Right renal pelvis (tissue), 4 donors: ENCODE measurements around the gene TEX13B. TPM values are rescaled to one million over a fixed set of nuclear protein-coding genes. Genes with fewer than 3 reads are reported as not detected.
"Not testable (repeated sequence)": the region's sequence is repeated elsewhere in the genome, so short reads cannot be mapped to it uniquely, and the experiment has no call there.

Source experiments
- DNase-seq, 4 donors: peaks; one replicate each; pipeline ENCODE4 v3.0.0-alpha.2; 2013; ENCODE audit warnings: low read depth in 4 of 4, low spot score in 3 of 4, missing footprints in 1 of 4
- polyA plus RNA-seq, 4 donors: library from polyadenylated mRNA; unstranded; fragments of 120-200 nt; gene quantifications; one replicate each; pipeline ENCODE4 v1.2.1, GENCODE V29; 2013; ENCODE audit not compliant: insufficient read length in 4 of 4

TEX13B gene
- polyA plus RNA-seq, result not detected

DNA sequence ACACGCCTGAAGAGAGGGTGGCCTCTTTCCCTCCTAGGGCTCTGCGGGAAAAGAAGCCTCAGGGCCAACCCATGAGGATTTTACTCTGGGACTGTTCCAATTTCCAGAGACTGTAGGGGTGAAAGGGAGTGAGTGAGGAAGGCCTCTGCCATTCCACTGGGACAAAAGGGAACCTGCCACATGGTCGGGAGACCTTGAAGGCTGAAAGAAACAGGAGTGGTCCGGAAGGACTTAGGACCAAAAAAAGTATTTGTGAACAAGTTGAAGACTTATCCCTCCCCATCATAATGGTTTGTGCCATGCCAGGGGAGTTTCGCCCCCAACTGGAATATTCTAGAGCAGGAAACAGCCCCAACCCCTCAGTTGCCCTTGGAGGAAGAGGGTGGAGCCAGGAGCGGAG lies at the start of gene TEX13B:
Gene TEX13B (minus strand): TSS at position 15 of the 400 bp plus-strand sequence. CDS start 243 bp downstream, outside the sequence.
- DNase-seq, result no peak

DNA sequence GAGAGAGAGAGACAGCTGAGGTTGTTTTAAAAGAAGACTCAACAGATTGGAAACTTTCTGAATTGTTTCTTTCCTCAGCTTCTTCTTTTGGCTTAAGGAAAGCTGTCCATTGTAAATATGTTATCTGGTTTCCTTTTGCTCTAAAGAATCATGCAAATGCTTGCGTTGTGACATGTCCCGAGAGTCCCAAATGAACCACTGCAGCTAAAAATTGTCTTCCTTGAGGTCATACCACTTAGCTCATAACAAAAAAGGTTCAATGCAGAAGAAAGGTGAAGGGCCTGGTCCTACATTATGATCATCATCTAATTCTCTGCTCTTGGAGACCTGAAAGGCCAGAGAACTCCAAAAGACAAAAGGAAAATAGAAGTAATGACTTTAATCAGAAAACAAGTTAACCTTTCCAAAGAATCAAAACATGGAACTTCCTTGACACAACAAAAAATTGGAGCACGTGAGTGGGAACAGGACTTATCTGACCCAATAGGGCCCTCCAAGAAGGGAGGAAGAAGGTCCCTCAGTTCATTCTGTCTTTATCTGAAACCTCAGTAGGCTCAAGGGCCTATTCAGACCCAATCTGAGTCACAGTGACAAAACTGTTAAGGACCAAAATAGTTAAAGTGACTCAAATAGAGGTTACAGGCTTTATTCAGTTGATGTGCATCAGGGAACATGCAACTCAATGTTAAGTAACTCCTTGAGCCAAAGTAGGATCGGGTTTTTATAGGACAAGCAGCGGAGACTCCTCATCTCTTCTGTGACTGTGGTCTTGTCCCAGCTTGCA lies 48.0 kb upstream of the TEX13B start:
- no peak for DNase-seq

- DNase-seq, result no peak
Measured at GRCh38 chrX:108028854-108029253, 46.7 kb upstream of the TEX13B start.

GRCh38 chrX:108025954-108026600 lies 43.9 kb upstream of the TEX13B start:
- DNase-seq, result no peak

DNA sequence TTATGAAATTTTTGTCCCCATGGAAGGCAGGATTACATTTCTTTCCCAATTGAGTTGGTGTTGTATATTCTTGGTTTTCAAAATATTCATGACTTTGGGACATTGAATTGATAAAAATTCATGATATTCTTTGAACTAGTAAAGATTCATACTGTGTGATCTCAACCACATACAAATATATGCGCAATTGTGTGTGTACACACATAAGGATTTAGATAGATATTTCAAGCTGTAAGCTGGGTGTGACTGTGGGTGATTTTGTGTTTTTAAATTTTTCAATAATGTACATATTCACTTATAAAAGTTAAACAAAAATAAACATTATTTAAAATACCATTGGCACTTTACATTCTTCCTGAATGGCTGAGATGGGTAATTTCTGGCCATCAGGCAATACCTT lies 43.2 kb upstream of the TEX13B start:
- no peak for DNase-seq

GRCh38 chrX:108022491-108023089 lies 40.4 kb upstream of the TEX13B start:
- no peak for DNase-seq

GRCh38 chrX:108020631-108021030 lies 38.5 kb upstream of the TEX13B start:
- DNase-seq, result no peak

- no peak for DNase-seq
Measured at GRCh38 chrX:108019382-108019875, 37.3 kb upstream of the TEX13B start.

DNA sequence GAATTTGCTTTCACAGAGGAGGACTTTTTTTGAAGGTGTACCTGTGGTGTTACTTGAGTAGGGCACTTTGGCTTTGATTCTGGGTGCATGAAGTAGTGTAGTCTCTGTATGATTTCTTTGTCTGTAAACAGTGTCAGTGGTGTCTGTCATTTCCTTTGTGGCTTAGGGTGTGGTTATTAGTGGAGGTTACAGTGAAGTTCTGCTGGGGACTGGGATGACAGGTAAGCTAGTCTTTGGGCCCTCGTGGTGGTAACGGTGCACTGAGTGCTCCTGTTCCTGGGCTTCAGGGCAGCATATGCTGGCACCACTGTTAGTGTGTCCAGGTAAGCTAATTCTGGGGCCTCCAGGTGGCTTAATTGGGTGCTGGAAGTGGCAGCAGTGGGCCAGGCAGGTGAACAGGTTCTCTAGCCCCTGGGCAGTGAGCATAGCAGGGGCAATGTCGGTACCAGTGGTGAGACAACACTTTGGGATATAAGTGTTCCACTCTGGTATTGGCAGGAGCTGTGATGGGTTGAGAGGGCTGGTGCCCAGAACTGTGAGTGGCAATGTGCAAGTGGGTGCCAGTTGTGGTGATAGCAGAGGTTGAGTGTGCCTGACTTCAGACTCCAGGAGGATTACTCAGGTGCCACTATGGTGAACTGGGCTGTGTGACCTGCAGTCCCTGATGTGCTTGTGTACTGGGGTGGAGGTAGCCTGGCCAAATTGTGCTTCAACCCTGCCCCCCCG lies 36.6 kb upstream of the TEX13B start:
- DNase-seq, result no peak

DNA sequence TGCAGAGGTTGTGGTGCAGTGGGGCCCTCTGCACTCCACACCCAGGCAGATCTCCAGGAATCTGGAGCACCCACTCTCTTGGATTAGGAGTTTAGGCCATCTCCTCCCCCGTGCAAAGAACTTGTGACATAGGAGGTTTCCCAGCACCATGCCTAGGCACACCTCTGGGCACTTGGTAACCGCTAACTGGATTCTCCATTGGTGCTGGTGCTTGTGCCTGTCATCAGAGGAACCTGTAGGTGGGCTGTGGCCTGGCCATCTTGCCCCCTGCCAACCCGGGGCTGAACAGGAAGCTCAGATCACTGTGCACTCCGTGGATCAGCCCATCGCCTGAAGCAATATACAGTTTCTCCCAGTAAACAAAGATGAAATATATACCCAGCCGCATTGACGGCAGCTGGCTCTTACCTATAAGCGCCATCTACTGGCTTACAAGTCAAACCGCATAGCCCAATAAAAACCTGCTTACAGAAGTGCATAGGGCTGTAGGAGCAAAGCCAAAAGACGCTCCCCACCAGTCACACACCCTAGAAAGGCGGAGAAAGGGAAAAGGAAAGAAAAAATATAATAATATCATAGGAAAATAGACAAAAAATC lies 19.1 kb upstream of the TEX13B start:
- DNase-seq, result no peak

GRCh38 chrX:108000751-108001150 lies 18.6 kb upstream of the TEX13B start:
- DNase-seq, result no peak

DNA sequence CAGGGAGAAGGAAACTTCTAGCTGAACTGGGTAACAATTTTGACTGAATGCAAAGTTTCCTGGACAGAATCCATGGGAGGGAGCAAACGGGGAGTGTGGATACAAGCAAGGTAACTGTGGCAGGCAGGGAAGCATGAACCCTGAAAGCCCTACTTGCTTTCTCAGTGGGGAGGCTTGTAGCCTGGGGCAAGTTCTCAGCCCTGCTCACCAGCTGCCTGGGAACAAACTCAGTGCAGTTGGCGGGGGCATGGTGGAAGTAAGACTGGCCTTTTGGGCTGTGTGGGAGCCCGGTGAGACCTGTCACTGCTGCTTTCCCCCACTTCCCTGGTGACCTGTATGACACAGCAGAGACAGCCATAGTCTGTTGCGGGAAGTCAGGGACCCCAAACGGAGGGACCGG lies 14.0 kb upstream of the TEX13B start:
- DNase-seq, result no peak

GRCh38 chrX:107985033-107985432 lies 2.9 kb upstream of the TEX13B start:
- no peak for DNase-seq

DNA sequence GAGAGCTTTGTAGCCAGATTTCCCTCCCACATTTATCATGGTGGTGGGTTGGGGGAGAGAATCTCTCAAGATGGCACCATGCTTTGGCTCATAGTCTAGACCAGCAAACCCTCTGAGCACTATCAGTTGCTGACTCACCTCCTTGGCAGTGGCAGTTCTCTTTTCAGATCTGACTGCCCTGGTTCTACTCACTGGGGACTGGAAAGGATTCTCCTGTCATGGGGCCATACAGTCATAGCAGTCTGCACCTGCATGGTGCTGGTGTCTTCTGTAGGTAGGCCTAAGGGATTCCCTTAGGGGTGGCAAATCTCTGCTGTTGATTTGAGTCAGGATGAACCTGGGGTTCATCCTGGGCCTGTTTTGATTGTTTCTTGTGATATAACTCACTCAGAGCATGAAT lies 2.6 kb downstream of the TEX13B start:
- no peak for DNase-seq

DNA sequence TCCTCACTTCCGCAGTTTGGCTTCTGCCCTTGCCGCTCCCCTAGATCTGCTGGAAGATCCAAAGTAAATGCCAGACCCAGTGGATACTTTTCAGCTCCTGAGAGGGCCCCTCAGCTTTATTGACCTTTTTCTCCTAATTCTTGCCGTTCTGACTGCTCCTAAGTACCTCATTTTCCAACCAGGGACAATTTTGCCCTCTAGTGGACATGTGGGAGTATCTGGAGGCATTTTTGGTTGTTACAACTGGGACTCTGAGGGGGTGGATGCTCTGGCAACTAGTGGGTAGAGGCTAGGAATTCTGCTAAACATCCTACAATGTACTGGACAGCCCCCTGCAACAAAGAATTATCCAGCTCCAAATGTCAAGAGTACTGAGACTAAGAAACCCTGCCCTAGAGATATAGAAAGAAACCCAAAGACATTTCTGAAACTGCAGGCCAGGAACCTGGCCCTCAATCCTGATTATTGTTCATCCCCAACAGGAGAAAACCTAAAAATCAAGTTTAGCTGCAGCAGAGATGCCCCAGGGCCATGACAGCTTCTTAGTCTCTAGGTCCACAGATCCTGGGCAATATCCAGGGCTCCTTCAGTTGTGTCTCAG lies 3.4 kb downstream of the TEX13B start:
- DNase-seq, result no peak

- DNase-seq, result no peak
Measured at GRCh38 chrX:107978071-107978470, 4.1 kb downstream of the TEX13B start.

GRCh38 chrX:107971636-107972035 lies 10.5 kb downstream of the TEX13B start:
- no peak for DNase-seq

- DNase-seq, result no peak
Measured at GRCh38 chrX:107970073-107970472, 12.1 kb downstream of the TEX13B start.

DNA sequence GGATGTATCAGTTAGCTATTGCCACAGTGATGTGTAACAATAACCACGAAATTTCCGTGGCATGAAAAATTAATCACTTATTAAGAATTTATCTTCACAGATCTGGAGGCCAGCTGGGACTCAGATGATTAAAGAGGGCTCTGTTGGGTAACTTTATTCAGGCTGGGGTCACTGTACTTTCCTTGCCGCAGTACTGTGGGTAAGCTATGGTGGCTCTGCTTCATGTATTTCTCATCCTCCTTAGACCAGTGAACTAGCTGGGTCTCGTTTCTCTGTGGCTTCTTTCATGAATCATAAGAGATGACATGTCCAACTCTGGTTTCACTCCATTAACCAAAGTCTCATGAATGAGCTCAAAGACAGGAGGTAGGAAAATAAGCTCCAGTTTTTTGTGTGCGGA lies 13.5 kb downstream of the TEX13B start:
- no peak for DNase-seq

DNA sequence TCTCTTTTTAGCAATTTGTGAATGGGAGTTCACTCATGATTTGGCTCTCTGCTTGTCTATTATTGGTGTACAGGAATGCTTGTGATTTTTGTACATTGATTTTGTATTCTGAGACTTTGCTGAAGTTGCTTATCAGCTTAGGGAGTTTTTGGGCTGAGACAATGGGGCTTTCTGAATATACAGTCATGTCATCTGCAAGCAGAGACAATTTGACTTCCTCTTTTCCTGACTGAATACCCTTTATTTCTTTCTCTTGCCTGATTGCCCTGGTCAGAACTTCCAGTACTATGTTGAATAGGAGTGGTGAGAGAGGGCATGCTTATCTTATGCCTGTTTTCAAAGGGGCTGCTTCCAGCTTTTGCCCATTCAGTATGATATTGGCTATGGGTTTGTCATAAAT lies 26.8 kb downstream of the TEX13B start:
- not testable (repeated sequence) for DNase-seq
